ENCODE data around the gene CHIC1.

DNA sequence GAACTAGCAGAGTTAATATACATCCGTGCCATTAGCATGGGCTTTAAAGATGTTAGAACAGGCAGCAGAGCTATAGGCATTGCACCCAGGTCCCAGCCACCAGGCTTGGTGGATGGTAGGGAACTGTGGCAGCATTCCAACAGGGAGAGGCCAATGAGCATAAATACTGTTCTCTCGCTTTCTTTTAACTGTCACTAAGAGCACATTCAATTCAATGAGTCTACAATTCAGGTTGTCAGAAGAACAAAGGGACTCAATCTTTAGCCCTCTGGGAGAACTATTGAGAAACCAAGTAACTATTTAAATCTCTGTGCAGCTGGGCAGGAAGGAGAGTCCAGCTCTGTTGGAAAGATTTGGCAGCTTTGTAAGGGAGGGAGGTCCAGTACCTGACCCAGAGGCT, 165.6 kb downstream of the CHIC1 start:
- TF ChIP-seq, protein P1, sequence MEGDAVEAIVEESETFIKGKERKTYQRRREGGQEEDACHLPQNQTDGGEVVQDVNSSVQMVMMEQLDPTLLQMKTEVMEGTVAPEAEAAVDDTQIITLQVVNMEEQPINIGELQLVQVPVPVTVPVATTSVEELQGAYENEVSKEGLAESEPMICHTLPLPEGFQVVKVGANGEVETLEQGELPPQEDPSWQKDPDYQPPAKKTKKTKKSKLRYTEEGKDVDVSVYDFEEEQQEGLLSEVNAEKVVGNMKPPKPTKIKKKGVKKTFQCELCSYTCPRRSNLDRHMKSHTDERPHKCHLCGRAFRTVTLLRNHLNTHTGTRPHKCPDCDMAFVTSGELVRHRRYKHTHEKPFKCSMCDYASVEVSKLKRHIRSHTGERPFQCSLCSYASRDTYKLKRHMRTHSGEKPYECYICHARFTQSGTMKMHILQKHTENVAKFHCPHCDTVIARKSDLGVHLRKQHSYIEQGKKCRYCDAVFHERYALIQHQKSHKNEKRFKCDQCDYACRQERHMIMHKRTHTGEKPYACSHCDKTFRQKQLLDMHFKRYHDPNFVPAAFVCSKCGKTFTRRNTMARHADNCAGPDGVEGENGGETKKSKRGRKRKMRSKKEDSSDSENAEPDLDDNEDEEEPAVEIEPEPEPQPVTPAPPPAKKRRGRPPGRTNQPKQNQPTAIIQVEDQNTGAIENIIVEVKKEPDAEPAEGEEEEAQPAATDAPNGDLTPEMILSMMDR (IDR thresholded peaks at IDR 0.05; ENCODE audit: extremely low read depth in 1 of 2, insufficient read depth in 1 of 2, low read depth in 1 of 2, low read length in 2 of 2), result no peak
- no peak for TF ChIP-seq MYC (IDR thresholded peaks at IDR 0.05; ENCODE audit: low read depth, low read length)
- TF ChIP-seq POLR2A (IDR thresholded peaks at IDR 0.05; ENCODE audit: low read depth, low read length), result no peak
- TF ChIP-seq EZH2 (IDR thresholded peaks at IDR 0.05; ENCODE audit: borderline replicate concordance, low read depth, low read length, severe bottlenecking), result no peak
- no peak for TF ChIP-seq GATA2 (IDR thresholded peaks at IDR 0.05; ENCODE audit: insufficient read depth, insufficient read length, low read depth, low read length)
- TF ChIP-seq POLR2AphosphoS5 (IDR thresholded peaks at IDR 0.05; ENCODE audit: insufficient read depth, low read depth, low read length), result no peak
- TF ChIP-seq, protein P2, sequence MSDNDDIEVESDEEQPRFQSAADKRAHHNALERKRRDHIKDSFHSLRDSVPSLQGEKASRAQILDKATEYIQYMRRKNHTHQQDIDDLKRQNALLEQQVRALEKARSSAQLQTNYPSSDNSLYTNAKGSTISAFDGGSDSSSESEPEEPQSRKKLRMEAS (IDR thresholded peaks at IDR 0.05; ENCODE audit: insufficient read depth, insufficient read length), result no peak
- TF ChIP-seq JUN (IDR thresholded peaks at IDR 0.05; ENCODE audit: borderline replicate concordance, insufficient read depth, insufficient read length, low read depth), result no peak

Measured in endothelial cell of umbilical vein (primary cell).